A549 (cell line): Measurements from ENCODE around the gene OR10AG1. TPM values are rescaled to one million over a fixed set of nuclear protein-coding genes. Genes with fewer than 3 reads are reported as not detected.

Experiments used
- ATAC-seq, 2 experiments: fragments of 200-7000 bp in 1 of 2; fragments of >200 bp in 1 of 2; cut with Nextera tagmentation in 1 of 2; cut with Tn5 transposase in 1 of 2; 3 replicates each; pipeline versions ENCODE4 v1.8.0 to v1.9.1; 2018 to 2020; ENCODE audit warnings: mild to moderate bottlenecking in 1 of 2, moderate library complexity in 1 of 2
- CTCF ChIA-PET: fragments of 300-600 bp; sonication (Branson Sonifier 250); formaldehyde crosslinking; extraction: SDS; loops from one replicate; lab custom pipeline; 2021; ENCODE audit warnings: antibody characterized with exemption, inconsistent platforms; lab: Yijun Ruan, JAX
- POLR2A ChIA-PET: fragments of 350-600 bp; formaldehyde crosslinking; extraction: SDS; loops from one replicate; lab custom pipeline; 2021; ENCODE audit warnings: antibody characterized with exemption, inconsistent platforms; lab: Yijun Ruan, JAX
- DNase-seq, 2 experiments: peaks; one replicate each; pipeline versions ENCODE4 v3.0.0 to v3.0.0-alpha.2; 2011 to 2016; ENCODE audit warnings: low read depth in 1 of 2, low spot score in 1 of 2
- FAIRE-seq: peaks from 2 replicates; lab custom pipeline; 2011; peaks lifted over from hg19 to GRCh38; lab: Jason Lieb, UNC
- H3K27ac ChIP-seq, 2 experiments: fragments of >200 bp; sonication (Bioruptor Twin); formaldehyde crosslinking; 3 replicates each; pipeline ENCODE4 v1.5.1; 2016 to 2017
- H3K4me1 ChIP-seq: fragments of >200 bp; sonication (Bioruptor Twin); formaldehyde crosslinking; 3 replicates; pipeline ENCODE4 v1.6.1; 2016
- H3K4me2 ChIP-seq: fragments of >200 bp; sonication (Bioruptor Twin); formaldehyde crosslinking; 3 replicates; pipeline ENCODE4 v1.6.1; 2016
- H3K4me3 ChIP-seq: fragments of >200 bp; sonication (Bioruptor Twin); formaldehyde crosslinking; 3 replicates; pipeline ENCODE4 v1.5.1; 2016
- H3K9me3 ChIP-seq: fragments of >200 bp; sonication (Bioruptor Twin); formaldehyde crosslinking; 3 replicates; pipeline ENCODE4 v1.6.1; 2016
- CBX8 ChIP-seq: fragments of 200-600 bp; sonication (generic); IDR thresholded peaks from 2 replicates; pipeline ENCODE4 v1.6.1; 2016
- CEBPB ChIP-seq, 2 experiments: fragments of >200 bp in 1 of 2; sonication (Bioruptor Twin) in 1 of 2; formaldehyde crosslinking in 1 of 2; IDR thresholded peaks; 2 replicates each; pipeline ENCODE4 v1.6.1; 2012 to 2016
- CHD2 ChIP-seq: fragments of 150-350 bp; IDR thresholded peaks from 2 replicates; pipeline ENCODE4 v1.6.1; 2014; ENCODE audit warnings: low read length; ENCODE audit not compliant: partially characterized antibody
- CHD4 ChIP-seq: fragments of 200-600 bp; sonication (generic); IDR thresholded peaks from 2 replicates; pipeline ENCODE4 v1.6.1; 2016; ENCODE audit warnings: antibody characterized with exemption, mild to moderate bottlenecking, borderline replicate concordance
- CTCF ChIP-seq: fragments of >200 bp; sonication (Bioruptor Twin); formaldehyde crosslinking; IDR thresholded peaks from 3 replicates; pipeline ENCODE4 v1.5.1; 2016
- FOXS1 ChIP-seq: fragments of 250-450 bp; sonication (Bioruptor Pico); IDR thresholded peaks from 2 replicates; pipeline ENCODE4 v1.5.0; 2020; ENCODE audit warnings: mild to moderate bottlenecking, moderate library complexity
- HEYL ChIP-seq: fragments of 250-450 bp; sonication (Bioruptor Pico); IDR thresholded peaks from 2 replicates; pipeline ENCODE4 v1.8.0; 2021; ENCODE audit warnings: mild to moderate bottlenecking, moderate library complexity
- HMGXB4 ChIP-seq: fragments of 250-450 bp; sonication (Bioruptor Pico); IDR thresholded peaks from 2 replicates; pipeline ENCODE4 v1.5.0; 2021; ENCODE audit warnings: mild to moderate bottlenecking, moderate library complexity, borderline replicate concordance
- HOXA7 ChIP-seq: fragments of 250-450 bp; sonication (Bioruptor Pico); IDR thresholded peaks from 2 replicates; pipeline ENCODE4 v1.5.0; 2020; ENCODE audit warnings: mild to moderate bottlenecking, moderate library complexity
- JUN ChIP-seq, 2 experiments: fragments of >200 bp; sonication (Bioruptor Twin); formaldehyde crosslinking; IDR thresholded peaks; 2 replicates in 1 of 2; 3 replicates in 1 of 2; pipeline ENCODE4 v1.6.1; 2016 to 2017
- KDM1A ChIP-seq: fragments of 200-600 bp; sonication (generic); IDR thresholded peaks from 2 replicates; pipeline ENCODE4 v1.6.1; 2016; ENCODE audit warnings: low read depth, mild to moderate bottlenecking
- MAZ ChIP-seq: fragments of 150-350 bp; IDR thresholded peaks from 2 replicates; pipeline ENCODE4 v1.6.1; 2014; ENCODE audit warnings: antibody characterized with exemption, low read depth, low read length, borderline replicate concordance
- NR3C1 ChIP-seq: fragments of >200 bp; sonication (Bioruptor Twin); formaldehyde crosslinking; IDR thresholded peaks from 3 replicates; pipeline ENCODE4 v1.6.1; 2017
- POLR2A ChIP-seq: IDR thresholded peaks from 2 replicates; pipeline ENCODE4 v1.6.1; 2012; ENCODE audit warnings: mild to moderate bottlenecking, low read length
- RCOR1 ChIP-seq: fragments of 150-350 bp; IDR thresholded peaks from 2 replicates; pipeline ENCODE4 v1.6.1; 2014; ENCODE audit warnings: antibody characterized with exemption, low read length, low read depth
- REST ChIP-seq: fragments of 200-600 bp; sonication (generic); IDR thresholded peaks from 2 replicates; pipeline ENCODE4 v1.6.1; 2016; ENCODE audit warnings: antibody characterized with exemption, mild to moderate bottlenecking, moderate library complexity
- TP53 ChIP-seq: fragments of 250-450 bp; sonication (Bioruptor Pico); IDR thresholded peaks from 2 replicates; pipeline ENCODE4 v1.5.0; 2021; ENCODE audit warnings: mild to moderate bottlenecking, moderate library complexity
- ZC3H11A ChIP-seq: fragments of 450-650 bp; IDR thresholded peaks from 2 replicates; pipeline ENCODE4 v1.6.1; 2014; ENCODE audit warnings: antibody characterized with exemption, mild to moderate bottlenecking
- ZSCAN20 ChIP-seq: fragments of 250-450 bp; sonication (Bioruptor Pico); IDR thresholded peaks from 2 replicates; pipeline ENCODE4 v1.8.0; 2022; ENCODE audit warnings: mild to moderate bottlenecking, moderate library complexity
- WGBS: methylation state at CpG from one replicate; pipeline ENCODE4 v1.1.6; 2017; ENCODE audit errors: missing lambda C conversion rate; 5-methylcytosine and 5-hydroxymethylcytosine counted together
- polyA plus RNA-seq, 4 experiments: library from polyadenylated mRNA; depleted of rRNA in 3 of 4; stranded (reverse); fragments of >200 nt; fragmentation: RNase III in 1 of 4; extraction: RNeasy Plus Mini Kit Qiagen cat#74134 plus additional on column Dnase treatment in 1 of 4; gene quantifications; 2 replicates in 3 of 4; 3 replicates in 1 of 4; pipeline ENCODE4 v1.2.3, GENCODE V29; 2011 to 2017
- TF ChIP-seq, protein P1 (sequence below): fragments of 150-350 bp; IDR thresholded peaks from 2 replicates; pipeline ENCODE4 v1.6.1; 2014; ENCODE audit warnings: low read depth, mild to moderate bottlenecking, low read length

The OR10AG1 gene
- polyA plus RNA-seq, 2 of the 4 experiments (the other 2 are of a cell fraction), result not detected

GRCh38 chr11:55956521-55956920, 13.2 kb downstream of the OR10AG1 start:
- no peaks in the 10 kb centered on the region for H3K9me3 ChIP-seq
- FAIRE-seq (no peak), ATAC-seq (no peak), DNase-seq (no peak)
- TF ChIP-seq POLR2A (no peak), NR3C1 (no peak), CTCF (no peak), RCOR1 (no peak), MAZ (no peak), JUN (IDR thresholded peaks at IDR 0.05) (no peak), CEBPB (IDR thresholded peaks at IDR 0.05) (no peak), REST (no peak), ZSCAN20 (CRISPR knock-in tag) (no peak), HEYL (CRISPR knock-in tag) (no peak), KDM1A (no peak), HMGXB4 (CRISPR knock-in tag) (no peak), HOXA7 (no peak), FOXS1 (CRISPR knock-in tag) (no peak), CHD2 (no peak), ZC3H11A (no peak), TP53 (CRISPR knock-in tag) (no peak), CHD4 (no peak)
- TF ChIP-seq, protein P1, sequence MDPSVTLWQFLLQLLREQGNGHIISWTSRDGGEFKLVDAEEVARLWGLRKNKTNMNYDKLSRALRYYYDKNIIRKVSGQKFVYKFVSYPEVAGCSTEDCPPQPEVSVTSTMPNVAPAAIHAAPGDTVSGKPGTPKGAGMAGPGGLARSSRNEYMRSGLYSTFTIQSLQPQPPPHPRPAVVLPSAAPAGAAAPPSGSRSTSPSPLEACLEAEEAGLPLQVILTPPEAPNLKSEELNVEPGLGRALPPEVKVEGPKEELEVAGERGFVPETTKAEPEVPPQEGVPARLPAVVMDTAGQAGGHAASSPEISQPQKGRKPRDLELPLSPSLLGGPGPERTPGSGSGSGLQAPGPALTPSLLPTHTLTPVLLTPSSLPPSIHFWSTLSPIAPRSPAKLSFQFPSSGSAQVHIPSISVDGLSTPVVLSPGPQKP, result no peak
- H3K4me3 ChIP-seq, result no peak overlapping the region
- H3K4me2 ChIP-seq, result no peak overlapping the region
- H3K4me1 ChIP-seq, result no peaks in the 10 kb centered on the region
- CTCF ChIA-PET, result interaction anchor here (0.6 kb wide), 1 partner anchor 145 kb away, joined by 3 read pairs; no protein-coding TSS in a partner anchor
- H3K27ac ChIP-seq, result no peak overlapping the region
- POLR2A ChIA-PET, result no interaction called here
- WGBS, result 0% methylated on average over 4 of the region's 4 CpGs

DNA sequence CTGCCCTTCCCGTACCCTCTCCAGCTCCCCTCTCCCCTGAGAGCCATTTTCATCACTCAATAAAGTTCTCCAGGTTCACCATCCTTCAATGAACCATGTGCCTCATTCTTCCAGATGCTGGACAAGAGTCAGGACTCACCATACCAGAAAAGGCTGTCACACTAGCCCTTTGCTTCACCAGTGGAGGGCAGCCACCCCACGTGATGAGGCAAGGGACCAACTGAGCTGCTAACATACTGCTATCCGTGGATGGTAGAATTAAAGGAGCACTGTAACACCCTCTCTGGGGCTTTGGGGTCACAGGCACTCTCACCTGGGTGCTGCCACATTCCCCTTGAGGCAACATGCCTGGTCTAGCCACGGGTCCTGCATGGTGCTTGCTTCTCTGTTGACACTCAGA, 20.4 kb downstream of the OR10AG1 start:
- ChIA-PET POLR2A (no interaction called here), CTCF (no interaction called here)
- DNase-seq (no peak), ATAC-seq (no peak), FAIRE-seq (no peak)
- 3% methylated on average over 4 of the region's 4 CpGs for WGBS
- TF ChIP-seq CBX8 (no peak), KDM1A (no peak), CHD4 (no peak), CHD2 (no peak)
- H3K4me1 ChIP-seq, result no peaks in the 10 kb centered on the region
- no peak overlapping the region for H3K4me2 ChIP-seq
- no peak overlapping the region for H3K27ac ChIP-seq
- H3K4me3 ChIP-seq, result no peak overlapping the region
- H3K9me3 ChIP-seq, result no peaks in the 10 kb centered on the region
